Thymus (tissue), 11 donors: ENCODE results near the gene TRIM2. TPM values are rescaled to one million over a fixed set of nuclear protein-coding genes. Genes with fewer than 3 reads are reported as not detected.

Source experiments
- DNase-seq, 9 donors: peaks; one replicate each; pipeline ENCODE4 v3.0.0-alpha.2; 2013; ENCODE audit warnings: low spot score in 9 of 9, low read depth in 6 of 9, missing footprints in 1 of 9
- H3K27ac ChIP-seq, 2 donors: one replicate each; pipeline ENCODE4 v1.5.1; 2013; ENCODE audit warnings: control low read depth in 1 of 2, low read depth in 1 of 2, low read length in 1 of 2, mild to moderate bottlenecking in 1 of 2, moderate library complexity in 1 of 2
- H3K27me3 ChIP-seq, 2 donors: one replicate each; pipeline ENCODE4 v1.5.1; 2013; ENCODE audit warnings: low read length in 1 of 2; ENCODE audit not compliant: control insufficient read depth in 2 of 2, insufficient read depth in 1 of 2
- H3K36me3 ChIP-seq, 2 donors: one replicate each; pipeline ENCODE4 v1.5.1; 2013; ENCODE audit warnings: low read length in 1 of 2, mild to moderate bottlenecking in 1 of 2, moderate library complexity in 1 of 2; ENCODE audit not compliant: control insufficient read depth in 2 of 2, insufficient read depth in 2 of 2
- H3K4me1 ChIP-seq, 2 donors: one replicate each; pipeline ENCODE4 v1.5.1; 2013; ENCODE audit warnings: low read length in 2 of 2; ENCODE audit not compliant: control insufficient read depth in 2 of 2, insufficient read depth in 2 of 2
- H3K4me3 ChIP-seq, 2 donors: one replicate each; pipeline ENCODE4 v1.5.1; 2013; ENCODE audit warnings: low read length in 2 of 2, control low read depth in 1 of 2, mild to moderate bottlenecking in 1 of 2
- H3K9me3 ChIP-seq, 2 donors: one replicate each; pipeline ENCODE4 v1.5.1; 2013; ENCODE audit warnings: low read length in 1 of 2, mild to moderate bottlenecking in 1 of 2; ENCODE audit not compliant: control insufficient read depth in 2 of 2, insufficient read depth in 1 of 2
- WGBS: extraction: QIAGEN DNeasy Blood & Tissue Kit; methylation state at CpG from one replicate; pipeline ENCODE4 v1.1.7; 2013; 5-methylcytosine and 5-hydroxymethylcytosine counted together
- polyA plus RNA-seq: library from polyadenylated mRNA; stranded (reverse); fragments of 200-250 nt; gene quantifications from one replicate; pipeline ENCODE4 v1.2.3, GENCODE V29; 2013
- total RNA-seq: library from RNA; stranded (reverse); fragments of 120-200 nt; gene quantifications from one replicate; pipeline ENCODE4 v1.2.4, GENCODE V29; 2013
- donor health status: healthy.

The TRIM2 gene
- total and polyA plus RNA-seq, 2 donors: 5.0 to 5.3 TPM

GRCh38 chr4:153166716-153167501, 37.3 kb upstream of the TRIM2 start:
- WGBS: 88% methylated on average over 5 of the region's 5 CpGs
- no peak for DNase-seq
- H3K36me3 ChIP-seq: no peaks in the 10 kb centered on the region
- no peaks in the 10 kb centered on the region for H3K27me3 ChIP-seq
- H3K4me3 ChIP-seq: no peak overlapping the region
- no peaks in the 10 kb centered on the region for H3K9me3 ChIP-seq
- no peaks in the 10 kb centered on the region for H3K4me1 ChIP-seq
- no peak overlapping the region for H3K27ac ChIP-seq

GRCh38 chr4:153169776-153170175, 34.5 kb upstream of the TRIM2 start:
- Histone ChIP-seq H3K4me3 (no peak overlapping the region), H3K27me3 (no peaks in the 10 kb centered on the region), H3K9me3 (no peaks in the 10 kb centered on the region), H3K4me1 (no peaks in the 10 kb centered on the region), H3K27ac (no peak overlapping the region), H3K36me3 (no peaks in the 10 kb centered on the region)
- 86% methylated on average over 8 of the region's 8 CpGs for WGBS
- DNase-seq: no peak

GRCh38 chr4:153170407-153170806, 33.8 kb upstream of the TRIM2 start:
- WGBS: 97% methylated on average over 2 of the region's 2 CpGs
- Histone ChIP-seq H3K4me1 (no peaks in the 10 kb centered on the region), H3K27ac (no peak overlapping the region), H3K36me3 (no peaks in the 10 kb centered on the region), H3K27me3 (no peaks in the 10 kb centered on the region), H3K4me3 (no peak overlapping the region), H3K9me3 (no peaks in the 10 kb centered on the region)
- no peak for DNase-seq

- no peak for DNase-seq
- 98% methylated on average over 22 of the region's 22 CpGs for WGBS
Observed at GRCh38 chr4:153174821-153175567, 29.2 kb upstream of the TRIM2 start.

GRCh38 chr4:153176938-153177337, 27.3 kb upstream of the TRIM2 start:
- Histone ChIP-seq H3K9me3 (no peaks in the 10 kb centered on the region), H3K4me3 (no peak overlapping the region), H3K27me3 (no peaks in the 10 kb centered on the region), H3K36me3 (no peaks in the 10 kb centered on the region), H3K27ac (no peak overlapping the region), H3K4me1 (no peaks in the 10 kb centered on the region)
- WGBS: 97% methylated on average over 3 of the region's 3 CpGs
- DNase-seq: no peak

More at GRCh38 chr4:153174821-153175567, 29.2 kb upstream of the TRIM2 start:
- H3K9me3 ChIP-seq: no peaks in the 10 kb centered on the region
- no peaks in the 10 kb centered on the region for H3K27me3 ChIP-seq
- H3K4me3 ChIP-seq: no peak overlapping the region
- no peaks in the 10 kb centered on the region for H3K4me1 ChIP-seq
- H3K36me3 ChIP-seq: no peaks in the 10 kb centered on the region
- H3K27ac ChIP-seq: no peak overlapping the region

GRCh38 chr4:153177841-153178240, 26.4 kb upstream of the TRIM2 start:
- no peaks in the 10 kb centered on the region for H3K9me3 ChIP-seq
- no peaks in the 10 kb centered on the region for H3K27me3 ChIP-seq
- no peak overlapping the region for H3K4me3 ChIP-seq
- 95% methylated on average over 7 of the region's 7 CpGs for WGBS
- no peaks in the 10 kb centered on the region for H3K4me1 ChIP-seq
- no peak for DNase-seq
- H3K27ac ChIP-seq: no peak overlapping the region
- H3K36me3 ChIP-seq: no peaks in the 10 kb centered on the region

- Histone ChIP-seq H3K36me3 (no peaks in the 10 kb centered on the region), H3K27ac (no peak overlapping the region), H3K4me1 (no peaks in the 10 kb centered on the region), H3K27me3 (no peaks in the 10 kb centered on the region), H3K9me3 (no peaks in the 10 kb centered on the region), H3K4me3 (no peak overlapping the region)
- DNase-seq: no peak
Observed at GRCh38 chr4:153179100-153179499, 25.1 kb upstream of the TRIM2 start.

- H3K36me3 ChIP-seq: no peaks in the 10 kb centered on the region
- DNase-seq: no peak
- 98% methylated on average over 6 of the region's 6 CpGs for WGBS
- no peaks in the 10 kb centered on the region for H3K4me1 ChIP-seq
- H3K27ac ChIP-seq: no peak overlapping the region
- H3K27me3 ChIP-seq: no peaks in the 10 kb centered on the region
- no peak overlapping the region for H3K4me3 ChIP-seq
- H3K9me3 ChIP-seq: no peaks in the 10 kb centered on the region
Observed at GRCh38 chr4:153181293-153181692, 22.9 kb upstream of the TRIM2 start.

GRCh38 chr4:153181700-153182099, 22.5 kb upstream of the TRIM2 start:
- no peak overlapping the region for H3K27ac ChIP-seq
- no peak overlapping the region for H3K4me3 ChIP-seq
- no peaks in the 10 kb centered on the region for H3K27me3 ChIP-seq
- H3K4me1 ChIP-seq: no peaks in the 10 kb centered on the region
- WGBS: 96% methylated on average over 6 of the region's 6 CpGs
- H3K36me3 ChIP-seq: no peaks in the 10 kb centered on the region
- no peaks in the 10 kb centered on the region for H3K9me3 ChIP-seq
- no peak for DNase-seq
